HEK293 (cell line): ENCODE results near the gene KIAA1958.

Experiments
- KLF17 ChIP-seq: fragments of 450-650 bp; formaldehyde crosslinking; IDR thresholded peaks from 2 replicates; pipeline ENCODE4 v1.5.1; 2016; ENCODE audit warnings: missing biosample characterization, missing genetic modification characterization
- PRDM1 ChIP-seq: fragments of 450-650 bp; formaldehyde crosslinking; IDR thresholded peaks from 2 replicates; pipeline ENCODE4; 2016; ENCODE audit warnings: missing biosample characterization, missing genetic modification characterization
- REST ChIP-seq: fragments of 450-650 bp; formaldehyde crosslinking; IDR thresholded peaks from 2 replicates; pipeline ENCODE4 v1.5.1; 2016; ENCODE audit warnings: missing biosample characterization, missing genetic modification characterization
- ZEB2 ChIP-seq: fragments of 450-650 bp; formaldehyde crosslinking; IDR thresholded peaks from 2 replicates; pipeline ENCODE4 v1.5.1; 2016; ENCODE audit warnings: missing biosample characterization, missing genetic modification characterization
- ZNF2 ChIP-seq: fragments of 450-650 bp; formaldehyde crosslinking; IDR thresholded peaks from 2 replicates; pipeline ENCODE4 v1.5.1; 2016; ENCODE audit warnings: missing biosample characterization, missing genetic modification characterization
- ZNF26 ChIP-seq: fragments of 450-650 bp; formaldehyde crosslinking; IDR thresholded peaks from 2 replicates; pipeline ENCODE4 v1.5.1; 2016; ENCODE audit warnings: missing biosample characterization, missing genetic modification characterization
- ZNF302 ChIP-seq: fragments of 450-650 bp; formaldehyde crosslinking; IDR thresholded peaks from 2 replicates; pipeline ENCODE4 v1.5.1; 2016; ENCODE audit warnings: missing biosample characterization, missing genetic modification characterization, low read depth
- ZNF529 ChIP-seq: fragments of 450-650 bp; formaldehyde crosslinking; IDR thresholded peaks from 2 replicates; pipeline ENCODE4 v1.5.1; 2017; ENCODE audit warnings: missing genetic modification characterization, missing biosample characterization; ENCODE audit not compliant: insufficient replicate concordance
- ZNF548 ChIP-seq: fragments of 450-650 bp; formaldehyde crosslinking; IDR thresholded peaks from 2 replicates; pipeline ENCODE4 v1.5.1; 2016; ENCODE audit warnings: missing biosample characterization, missing genetic modification characterization
- ZNF707 ChIP-seq: fragments of 450-650 bp; formaldehyde crosslinking; IDR thresholded peaks from 2 replicates; pipeline ENCODE4 v1.5.1; 2016; ENCODE audit warnings: missing biosample characterization, missing genetic modification characterization
- ZNF768 ChIP-seq: fragments of 450-650 bp; formaldehyde crosslinking; IDR thresholded peaks from 2 replicates; pipeline ENCODE4 v1.5.1; 2018; ENCODE audit warnings: missing biosample characterization, mild to moderate bottlenecking, missing genetic modification characterization
- TF ChIP-seq, protein P1 (sequence below): fragments of 450-650 bp; formaldehyde crosslinking; IDR thresholded peaks from 2 replicates; pipeline ENCODE4 v1.5.1; 2016; ENCODE audit warnings: missing biosample characterization, missing genetic modification characterization
- TF ChIP-seq, protein P2 (sequence below): fragments of 450-650 bp; formaldehyde crosslinking; conservative IDR thresholded peaks from 2 replicates; pipeline ENCODE4 v1.5.1; 2016; ENCODE audit warnings: low read depth, missing biosample characterization, missing genetic modification characterization

DNA sequence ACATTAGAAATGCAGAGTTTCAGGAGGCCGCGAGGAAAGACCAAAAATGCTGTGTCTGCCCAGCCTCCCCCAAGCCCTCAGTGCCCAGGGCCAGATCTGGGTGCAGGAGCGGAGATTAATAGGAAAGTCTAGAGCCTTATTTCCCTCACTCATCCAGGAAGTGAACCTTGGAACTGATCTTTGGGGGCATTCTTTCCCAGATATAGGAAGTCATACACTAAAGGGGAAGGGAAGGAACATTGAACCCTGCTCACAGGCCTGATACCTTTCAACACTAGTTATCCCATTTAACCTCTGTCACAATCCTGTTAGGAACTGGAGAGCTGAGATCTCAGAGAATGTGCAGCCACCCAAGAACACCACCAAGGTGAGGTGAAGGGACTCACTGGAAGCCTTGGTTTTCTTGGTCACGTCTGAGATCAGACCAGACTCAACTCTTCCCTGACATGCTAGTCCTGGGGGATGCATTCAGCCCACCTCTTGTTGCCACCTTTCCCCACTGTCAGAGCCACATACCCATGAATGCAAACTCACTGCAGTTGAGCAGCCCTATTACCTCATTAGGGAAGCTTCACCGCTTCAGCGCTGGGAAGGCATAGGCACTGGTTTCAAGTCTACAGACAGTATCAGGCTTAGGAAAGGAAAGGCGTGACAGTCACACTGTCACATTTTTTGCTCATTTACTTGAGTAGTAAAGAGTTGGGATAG is 95.0 kb downstream of the KIAA1958 start:
- TF ChIP-seq ZNF2 (tag by site-specific recombination): no peak
- TF ChIP-seq, protein P1, sequence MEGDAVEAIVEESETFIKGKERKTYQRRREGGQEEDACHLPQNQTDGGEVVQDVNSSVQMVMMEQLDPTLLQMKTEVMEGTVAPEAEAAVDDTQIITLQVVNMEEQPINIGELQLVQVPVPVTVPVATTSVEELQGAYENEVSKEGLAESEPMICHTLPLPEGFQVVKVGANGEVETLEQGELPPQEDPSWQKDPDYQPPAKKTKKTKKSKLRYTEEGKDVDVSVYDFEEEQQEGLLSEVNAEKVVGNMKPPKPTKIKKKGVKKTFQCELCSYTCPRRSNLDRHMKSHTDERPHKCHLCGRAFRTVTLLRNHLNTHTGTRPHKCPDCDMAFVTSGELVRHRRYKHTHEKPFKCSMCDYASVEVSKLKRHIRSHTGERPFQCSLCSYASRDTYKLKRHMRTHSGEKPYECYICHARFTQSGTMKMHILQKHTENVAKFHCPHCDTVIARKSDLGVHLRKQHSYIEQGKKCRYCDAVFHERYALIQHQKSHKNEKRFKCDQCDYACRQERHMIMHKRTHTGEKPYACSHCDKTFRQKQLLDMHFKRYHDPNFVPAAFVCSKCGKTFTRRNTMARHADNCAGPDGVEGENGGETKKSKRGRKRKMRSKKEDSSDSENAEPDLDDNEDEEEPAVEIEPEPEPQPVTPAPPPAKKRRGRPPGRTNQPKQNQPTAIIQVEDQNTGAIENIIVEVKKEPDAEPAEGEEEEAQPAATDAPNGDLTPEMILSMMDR (tag by site-specific recombination): no peak
- no peak for TF ChIP-seq PRDM1 (tag by site-specific recombination)
- TF ChIP-seq KLF17 (tag by site-specific recombination): no peak
- no peak for TF ChIP-seq ZEB2 (tag by site-specific recombination)
- TF ChIP-seq, protein P2, sequence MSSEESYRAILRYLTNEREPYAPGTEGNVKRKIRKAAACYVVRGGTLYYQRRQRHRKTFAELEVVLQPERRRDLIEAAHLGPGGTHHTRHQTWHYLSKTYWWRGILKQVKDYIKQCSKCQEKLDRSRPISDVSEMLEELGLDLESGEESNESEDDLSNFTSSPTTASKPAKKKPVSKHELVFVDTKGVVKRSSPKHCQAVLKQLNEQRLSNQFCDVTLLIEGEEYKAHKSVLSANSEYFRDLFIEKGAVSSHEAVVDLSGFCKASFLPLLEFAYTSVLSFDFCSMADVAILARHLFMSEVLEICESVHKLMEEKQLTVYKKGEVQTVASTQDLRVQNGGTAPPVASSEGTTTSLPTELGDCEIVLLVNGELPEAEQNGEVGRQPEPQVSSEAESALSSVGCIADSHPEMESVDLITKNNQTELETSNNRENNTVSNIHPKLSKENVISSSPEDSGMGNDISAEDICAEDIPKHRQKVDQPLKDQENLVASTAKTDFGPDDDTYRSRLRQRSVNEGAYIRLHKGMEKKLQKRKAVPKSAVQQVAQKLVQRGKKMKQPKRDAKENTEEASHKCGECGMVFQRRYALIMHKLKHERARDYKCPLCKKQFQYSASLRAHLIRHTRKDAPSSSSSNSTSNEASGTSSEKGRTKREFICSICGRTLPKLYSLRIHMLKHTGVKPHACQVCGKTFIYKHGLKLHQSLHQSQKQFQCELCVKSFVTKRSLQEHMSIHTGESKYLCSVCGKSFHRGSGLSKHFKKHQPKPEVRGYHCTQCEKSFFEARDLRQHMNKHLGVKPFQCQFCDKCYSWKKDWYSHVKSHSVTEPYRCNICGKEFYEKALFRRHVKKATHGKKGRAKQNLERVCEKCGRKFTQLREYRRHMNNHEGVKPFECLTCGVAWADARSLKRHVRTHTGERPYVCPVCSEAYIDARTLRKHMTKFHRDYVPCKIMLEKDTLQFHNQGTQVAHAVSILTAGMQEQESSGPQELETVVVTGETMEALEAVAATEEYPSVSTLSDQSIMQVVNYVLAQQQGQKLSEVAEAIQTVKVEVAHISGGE (tag by site-specific recombination): no peak
- no peak for TF ChIP-seq ZNF302
- no peak for TF ChIP-seq ZNF548 (tag by site-specific recombination)
- no peak for TF ChIP-seq REST
- TF ChIP-seq ZNF707 (tag by site-specific recombination): no peak
- TF ChIP-seq ZNF768 (tag by site-specific recombination): no peak
- no peak for TF ChIP-seq ZNF529
- TF ChIP-seq ZNF26 (tag by site-specific recombination): no peak
